NCI-H524 (cell line): ENCODE data around the gene SMIM12.

Experiments
- DNase-seq, 2 experiments: peaks; one replicate each; lab custom pipeline; 2025; lab: John Stamatoyannopoulos, UW

SMIM12 gene

GRCh38 chr1:34872133-34872503 is 12.6 kb upstream of the SMIM12 start:
- no peak for DNase-seq

DNA sequence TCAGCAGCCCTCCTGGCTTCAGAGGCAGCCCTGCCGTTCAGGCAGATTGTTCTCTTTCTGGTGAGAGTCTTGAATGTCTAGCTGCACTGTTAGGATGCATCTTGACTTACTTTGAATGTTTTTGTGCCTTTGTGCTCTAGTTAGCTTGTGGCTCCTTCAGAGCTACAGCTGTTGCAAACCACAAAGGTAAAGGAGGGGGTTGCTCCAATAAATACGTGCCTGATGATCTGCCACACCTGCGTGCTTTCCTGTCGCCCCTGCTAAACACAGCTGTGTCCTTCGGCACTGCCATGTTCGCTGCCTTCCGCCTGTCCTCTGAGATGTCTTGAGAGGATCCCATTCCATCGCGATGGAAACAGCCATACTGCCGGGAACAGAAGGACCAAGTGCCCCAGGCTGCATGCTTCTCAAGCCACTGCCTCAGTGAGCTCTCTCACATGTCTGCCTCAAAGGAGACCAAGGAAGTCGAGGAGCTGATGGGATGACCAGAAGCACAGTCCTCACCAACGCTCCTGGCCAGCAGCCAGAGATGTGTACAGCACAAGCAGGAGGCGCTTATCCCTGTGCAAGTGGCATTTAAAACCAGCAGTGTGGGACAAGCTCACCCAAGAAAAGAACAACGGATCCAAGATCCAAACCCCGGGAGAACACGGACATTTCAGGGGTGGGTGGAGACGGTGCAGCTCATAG is 12.0 kb upstream of the SMIM12 start:
- no peak for DNase-seq

- peak; percentile 7 to 55 for DNase-seq
Observed at GRCh38 chr1:34870395-34870794, 10.8 kb upstream of the SMIM12 start.

- no peak for DNase-seq
Observed at GRCh38 chr1:34869760-34870159, 10.2 kb upstream of the SMIM12 start.

DNA sequence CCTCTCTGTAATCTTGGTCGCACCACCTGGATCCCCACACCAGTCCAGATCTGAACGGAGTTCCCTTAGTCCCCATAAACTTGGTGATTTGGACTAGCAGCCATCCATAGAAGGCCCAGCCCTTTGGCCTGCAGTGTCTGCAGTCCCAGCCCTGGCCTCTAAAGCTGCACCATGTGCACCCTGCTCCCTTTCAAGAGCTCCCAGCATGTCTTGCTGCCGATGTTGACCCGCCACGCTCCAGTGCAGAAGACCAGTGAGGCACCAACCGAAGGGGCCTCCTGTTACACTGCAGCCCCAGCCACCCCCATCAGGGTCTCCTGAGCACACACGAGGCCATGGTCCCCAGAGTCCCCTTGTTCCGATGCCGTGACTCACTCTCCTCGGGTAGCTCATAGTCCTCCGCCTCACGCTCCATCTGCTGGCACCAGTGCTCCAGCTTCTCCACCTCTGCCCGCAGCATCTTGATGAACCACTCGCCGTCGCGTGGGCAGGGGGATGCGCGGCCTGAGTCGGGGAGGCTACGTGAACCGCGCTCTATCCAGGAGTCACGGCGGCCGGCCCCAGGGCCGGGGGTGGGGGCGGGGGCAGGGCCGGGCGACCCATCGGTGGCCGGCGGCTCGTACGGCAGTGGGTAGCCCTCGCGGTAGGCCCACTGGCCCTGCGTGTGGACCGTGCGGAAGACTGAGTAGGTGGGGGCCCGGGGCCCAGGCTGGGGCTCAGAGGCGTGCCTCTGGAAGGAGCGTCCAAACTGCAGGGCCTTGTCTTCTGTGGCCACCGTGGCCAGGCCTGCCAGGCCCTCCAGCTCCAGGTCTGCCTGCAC is 8.9 kb upstream of the SMIM12 start:
- no peak for DNase-seq

DNA sequence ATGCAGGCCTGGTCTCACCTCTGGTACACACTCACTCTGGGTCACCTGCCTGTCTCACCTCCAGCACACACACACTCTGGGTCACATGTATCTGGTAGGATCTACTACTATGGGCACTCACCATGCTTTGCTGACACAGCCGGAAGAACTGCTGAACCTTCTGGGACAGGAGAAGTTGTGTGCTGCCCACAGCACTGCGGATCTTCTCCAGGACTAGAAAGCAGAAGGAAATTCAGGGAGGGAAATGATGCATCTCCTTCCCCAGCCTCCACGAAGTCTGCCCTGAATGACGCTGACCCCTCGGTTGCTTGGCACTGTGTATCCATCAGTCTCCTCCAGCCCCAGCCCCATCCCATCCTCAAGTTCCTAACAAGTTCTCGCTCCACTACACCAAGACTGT is 7.9 kb upstream of the SMIM12 start:
- DNase-seq: no peak

DNA sequence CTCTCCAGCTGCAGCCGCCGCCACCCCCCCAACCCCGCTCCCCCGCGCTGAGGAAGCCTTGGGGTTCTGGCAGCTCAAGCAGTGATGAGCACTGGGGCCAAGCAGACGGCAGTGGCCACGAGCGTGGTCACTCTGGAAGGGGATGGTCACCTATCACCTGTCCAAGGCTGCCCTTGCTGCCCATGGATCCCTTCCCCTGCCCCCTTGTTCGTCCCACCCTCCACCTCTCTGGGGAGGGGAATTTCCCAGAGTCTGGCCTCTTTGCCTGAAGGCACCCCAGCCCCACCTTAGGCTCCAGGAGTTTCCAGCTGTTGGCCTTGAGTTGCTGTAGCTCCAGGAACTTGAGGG is 7.2 kb upstream of the SMIM12 start:
- DNase-seq: no peak

DNA sequence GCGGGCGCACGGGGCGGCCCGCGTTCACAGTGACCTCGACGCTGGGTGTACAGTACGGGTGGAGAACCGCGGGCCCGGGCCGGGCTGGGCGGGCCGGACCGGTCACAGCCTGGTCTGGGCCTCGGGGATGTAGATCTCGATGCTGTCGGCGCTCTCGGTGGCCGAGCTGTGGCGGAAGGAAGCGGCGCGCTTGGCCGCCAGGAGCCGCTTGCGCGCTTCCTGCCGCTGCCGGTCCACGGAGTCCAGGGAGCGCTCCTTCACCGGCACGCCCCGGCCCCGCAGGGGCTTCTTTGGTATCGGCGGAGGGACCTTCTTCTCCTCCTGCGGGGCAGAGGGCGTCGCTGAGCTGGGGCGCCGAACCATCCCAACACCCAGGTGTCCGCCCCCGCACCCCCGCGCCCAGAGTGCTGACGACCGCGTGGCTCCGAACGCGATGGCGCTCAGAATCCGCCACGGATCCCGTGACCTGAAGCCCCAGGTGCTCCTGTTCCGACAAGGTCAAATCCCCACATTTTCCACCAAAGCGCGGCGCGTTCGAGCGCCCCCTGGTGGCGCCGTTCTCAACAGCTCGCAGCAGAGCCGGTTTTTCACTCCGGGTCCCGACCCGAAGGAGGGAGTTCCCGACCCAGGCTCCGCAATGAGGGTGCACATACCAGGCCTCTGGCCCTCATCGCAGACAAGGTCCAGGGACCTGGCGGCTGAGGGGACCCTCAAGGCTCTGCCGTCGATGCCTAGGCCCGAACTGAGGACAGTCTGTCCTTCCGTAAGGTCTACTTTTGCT is 6.6 kb upstream of the SMIM12 start:
- peak in 1 of 2 experiments; percentile 43 for DNase-seq

DNA sequence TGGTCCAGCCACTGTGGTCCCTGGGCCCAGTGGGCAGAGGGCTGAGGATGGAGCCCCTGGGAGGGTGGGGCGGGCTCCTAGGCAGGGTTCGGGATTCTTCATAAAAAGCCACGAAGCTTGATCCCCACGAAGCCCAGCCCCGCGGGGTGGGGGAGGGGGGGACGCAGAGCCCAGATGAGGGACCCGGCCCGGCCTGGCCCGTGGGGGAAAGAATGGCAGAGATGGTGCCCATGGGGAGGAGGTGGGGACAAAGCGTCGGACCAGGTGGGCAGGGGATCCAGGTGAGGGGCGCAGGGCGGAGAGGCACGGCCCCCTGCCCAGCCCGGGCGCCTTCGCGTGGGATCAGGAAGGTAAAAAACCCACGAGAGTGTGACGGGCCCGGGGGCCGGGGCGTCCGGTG is 6.0 kb upstream of the SMIM12 start:
- DNase-seq: no peak

- no peak for DNase-seq
Observed at GRCh38 chr1:34864759-34865158, 5.2 kb upstream of the SMIM12 start.

- DNase-seq: no peak
Observed at GRCh38 chr1:34863501-34863900, 4.0 kb upstream of the SMIM12 start.

GRCh38 chr1:34858901-34859445 is 576 bp downstream of the SMIM12 start:
- no peak for DNase-seq

- no peak for DNase-seq
Observed at GRCh38 chr1:34856697-34857096, 2.9 kb downstream of the SMIM12 start.

GRCh38 chr1:34852677-34853217 is 6.8 kb downstream of the SMIM12 start:
- peak; percentile 87 to 93 for DNase-seq

DNA sequence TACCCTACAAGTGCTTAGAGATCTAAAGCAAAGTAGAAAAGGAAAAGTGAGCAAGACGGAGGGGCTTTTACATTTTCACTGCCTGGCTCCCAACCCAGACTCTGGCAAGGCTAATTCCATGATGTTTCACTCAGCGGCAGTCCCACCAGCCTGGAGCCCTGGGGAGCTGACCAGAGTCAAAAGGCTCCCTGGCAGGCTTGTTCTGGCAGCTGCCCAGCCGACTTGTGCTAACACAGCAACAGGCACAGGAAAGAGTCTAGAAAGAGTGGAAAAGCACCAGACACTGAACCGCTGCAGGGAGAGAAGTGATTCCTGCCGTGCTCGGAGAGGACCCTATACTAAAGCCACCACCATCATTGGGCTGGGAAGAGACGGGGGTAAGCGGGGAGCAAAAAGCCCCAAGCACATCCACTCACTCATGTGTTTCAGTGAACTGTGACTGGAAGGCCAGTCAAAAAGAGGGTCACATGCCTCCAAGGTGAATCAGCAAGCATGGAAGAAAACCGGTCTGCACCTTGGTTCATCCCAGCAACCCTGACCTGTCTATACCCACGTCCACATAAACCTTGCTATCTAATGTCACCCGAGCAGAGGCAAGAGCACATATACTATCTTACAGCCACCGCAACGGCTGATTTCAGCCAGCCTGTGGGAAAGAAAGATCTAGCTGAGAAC is 8.0 kb downstream of the SMIM12 start:
- no peak for DNase-seq

GRCh38 chr1:34850382-34850781 is 9.2 kb downstream of the SMIM12 start:
- DNase-seq: no peak

- no peak for DNase-seq
Observed at GRCh38 chr1:34847094-34847493, 12.5 kb downstream of the SMIM12 start.

DNA sequence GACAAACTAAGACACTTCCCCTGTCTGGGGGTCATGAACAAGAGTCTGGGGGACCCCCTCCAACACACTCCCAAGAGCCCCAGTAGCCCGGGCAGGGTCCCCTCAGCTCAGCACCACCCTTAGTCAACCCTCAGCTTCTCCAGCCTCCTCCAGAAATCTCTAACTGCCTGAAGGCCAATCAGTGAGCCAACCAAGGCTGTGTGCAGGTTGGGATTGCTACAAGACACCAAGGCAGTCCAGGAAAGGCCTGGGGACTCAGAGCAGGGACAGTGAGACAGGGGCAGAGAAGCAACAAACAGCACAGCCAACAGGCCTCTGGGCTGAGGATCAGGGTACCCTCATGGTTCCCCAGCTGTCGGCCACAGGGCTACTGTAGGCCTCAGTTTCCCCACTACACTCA is 13.3 kb downstream of the SMIM12 start:
- no peak for DNase-seq

- DNase-seq: no peak
Observed at GRCh38 chr1:34845131-34845901, 14.2 kb downstream of the SMIM12 start.

DNA sequence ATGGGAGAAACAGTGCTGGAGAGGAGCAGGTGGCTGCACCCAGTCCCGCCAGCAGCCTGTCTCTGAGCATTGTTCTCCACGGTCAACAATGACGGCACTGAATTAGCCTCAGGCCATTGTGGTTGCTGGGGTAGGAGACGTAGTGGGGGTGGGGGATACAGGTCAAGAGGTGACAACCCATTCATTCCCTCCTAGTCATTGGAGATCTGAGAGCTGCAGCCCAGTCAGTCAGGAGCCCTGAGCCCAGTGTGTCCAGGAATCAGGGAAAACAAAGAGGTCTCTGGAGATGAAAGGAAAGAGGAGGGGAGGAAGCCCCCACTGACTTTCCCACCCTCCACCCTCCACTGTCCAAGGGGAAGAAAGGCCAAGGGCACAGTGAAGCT is 15.3 kb downstream of the SMIM12 start:
- no peak for DNase-seq
